GM21526 (cell line): ENCODE results near the gene PAX7.

Source experiments
- ATAC-seq: cut with Tn5 transposase; IDR thresholded peaks from one replicate; pipeline ENCODE4 v1.9.1; 2021; ENCODE audit warnings: moderate library complexity; ENCODE audit not compliant: unreplicated experiment, low FRiP score

Gene PAX7

DNA sequence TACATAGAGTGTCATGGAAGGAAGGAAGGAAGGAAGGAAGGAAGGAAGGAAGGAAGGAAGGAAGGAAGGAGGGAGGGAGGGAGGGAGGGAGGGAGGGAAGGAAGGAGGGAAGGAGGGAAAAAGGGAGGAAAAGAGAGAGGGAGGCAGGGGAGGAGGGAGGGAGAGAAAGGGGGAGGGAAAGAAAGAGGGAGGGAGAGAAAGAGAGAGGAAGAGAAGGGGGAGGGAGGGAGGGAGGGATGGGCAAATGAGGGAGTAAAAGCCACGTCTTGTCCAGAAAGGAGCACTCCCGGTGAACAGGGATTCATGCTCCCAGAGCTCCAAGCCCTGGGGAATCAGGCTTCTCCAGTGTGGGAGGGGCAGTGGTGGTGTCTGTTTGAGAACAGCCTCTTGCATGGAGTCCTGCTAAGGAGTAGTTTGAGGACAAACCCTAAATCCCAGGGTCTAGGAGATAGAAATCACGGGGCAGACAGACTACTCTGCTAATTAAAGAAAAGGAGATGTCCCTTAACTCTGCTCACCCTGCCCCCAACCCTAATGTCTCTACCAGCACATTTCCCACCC, 157.3 kb downstream of the PAX7 start:
- no peak for ATAC-seq

DNA sequence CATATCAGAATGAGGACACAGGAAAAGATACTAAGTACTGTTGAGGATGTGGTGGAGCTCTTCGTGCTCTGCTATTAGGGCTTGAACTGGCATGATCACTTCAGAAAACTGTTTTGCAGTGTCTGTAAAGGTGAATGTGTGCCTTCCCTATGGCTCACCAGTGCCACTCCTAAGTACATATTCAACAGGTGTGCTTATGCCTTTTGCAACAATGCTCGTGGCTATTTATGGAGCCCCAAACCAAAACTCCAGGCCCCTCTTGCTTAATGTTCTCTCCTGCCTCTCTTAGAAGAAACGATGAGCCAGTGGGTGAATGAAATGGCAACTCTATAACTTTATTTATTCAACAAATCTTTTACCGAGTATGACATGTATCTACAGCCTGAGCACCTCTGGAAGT, 158.6 kb downstream of the PAX7 start:
- no peak for ATAC-seq

DNA sequence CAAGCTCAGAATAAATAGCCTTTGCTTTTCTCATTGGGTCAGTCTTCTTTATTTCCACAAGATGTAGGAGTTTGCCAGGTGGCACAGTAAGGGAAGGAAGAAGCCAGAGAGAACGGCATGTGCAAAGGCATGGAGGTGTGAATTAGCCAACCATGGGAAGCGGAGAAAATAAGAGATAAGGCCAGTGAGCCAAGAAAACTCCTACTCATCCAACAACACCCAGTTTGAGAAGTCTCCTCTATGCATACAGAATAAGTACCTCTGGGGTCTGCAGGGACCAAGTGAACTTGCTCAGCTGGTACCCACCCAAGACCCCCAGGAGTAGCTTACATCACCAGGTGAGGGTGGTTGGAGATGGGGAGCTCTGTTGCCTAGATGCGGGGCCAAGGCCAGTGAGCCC, 162.1 kb downstream of the PAX7 start:
- ATAC-seq = no peak

DNA sequence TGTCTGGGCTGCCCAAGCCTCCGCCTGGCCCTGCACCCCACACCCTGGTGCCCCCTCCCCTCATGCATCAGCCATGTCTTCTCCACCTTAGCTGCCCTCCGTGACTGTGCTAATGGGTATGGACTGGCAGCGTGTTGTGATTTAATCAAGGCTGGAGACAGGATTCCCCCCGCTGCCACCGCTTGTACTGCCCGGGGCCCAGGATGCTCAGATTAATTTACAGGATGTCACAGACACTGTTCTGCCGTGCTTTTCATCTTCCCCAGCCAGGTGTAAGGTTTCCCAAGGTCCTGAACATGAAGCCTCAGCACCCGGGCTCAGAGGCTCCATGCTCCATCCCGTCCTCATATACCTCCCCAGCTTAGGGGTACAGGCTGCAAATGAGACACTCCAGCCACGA, 162.5 kb downstream of the PAX7 start:
- no peak for ATAC-seq

DNA sequence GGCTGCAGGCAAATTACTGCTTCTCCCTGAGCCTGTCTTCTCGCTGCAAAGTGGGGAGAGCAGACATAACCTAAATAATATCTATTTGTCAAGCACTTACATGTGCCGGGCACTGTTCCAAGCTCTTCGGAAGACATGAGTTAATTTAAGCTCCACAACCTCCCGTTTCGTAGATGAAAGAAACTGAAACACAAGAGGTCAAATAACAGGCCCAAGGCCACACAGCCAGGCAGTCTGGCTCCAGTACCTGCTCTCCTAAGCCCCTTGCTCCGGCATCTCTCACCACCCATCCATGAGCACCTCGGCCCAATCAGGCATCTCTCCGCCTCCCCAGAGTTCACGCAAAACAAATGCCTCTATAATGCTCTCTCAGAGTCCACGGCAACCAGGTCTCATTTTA, 163.4 kb downstream of the PAX7 start:
- no peak for ATAC-seq

DNA sequence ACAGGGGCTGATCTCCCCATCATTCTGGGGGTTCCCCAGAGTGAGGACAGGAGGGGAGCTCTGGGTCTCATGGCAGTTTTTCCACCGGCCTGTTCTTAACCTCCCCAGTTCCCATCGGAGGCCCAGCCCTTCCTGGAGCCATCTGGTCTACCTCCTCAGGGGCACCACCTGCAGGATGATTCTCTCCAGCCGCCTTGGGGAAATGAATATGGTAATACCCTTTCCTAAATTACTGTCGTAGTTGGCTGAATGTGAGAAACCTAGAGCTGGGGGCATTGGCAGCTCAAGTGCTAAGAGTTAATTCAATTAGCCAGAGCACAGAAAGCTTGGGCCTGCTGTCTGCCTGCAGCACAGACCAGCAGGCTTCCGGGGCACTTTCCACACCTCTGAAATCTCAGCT, 163.9 kb downstream of the PAX7 start:
- ATAC-seq = no peak

DNA sequence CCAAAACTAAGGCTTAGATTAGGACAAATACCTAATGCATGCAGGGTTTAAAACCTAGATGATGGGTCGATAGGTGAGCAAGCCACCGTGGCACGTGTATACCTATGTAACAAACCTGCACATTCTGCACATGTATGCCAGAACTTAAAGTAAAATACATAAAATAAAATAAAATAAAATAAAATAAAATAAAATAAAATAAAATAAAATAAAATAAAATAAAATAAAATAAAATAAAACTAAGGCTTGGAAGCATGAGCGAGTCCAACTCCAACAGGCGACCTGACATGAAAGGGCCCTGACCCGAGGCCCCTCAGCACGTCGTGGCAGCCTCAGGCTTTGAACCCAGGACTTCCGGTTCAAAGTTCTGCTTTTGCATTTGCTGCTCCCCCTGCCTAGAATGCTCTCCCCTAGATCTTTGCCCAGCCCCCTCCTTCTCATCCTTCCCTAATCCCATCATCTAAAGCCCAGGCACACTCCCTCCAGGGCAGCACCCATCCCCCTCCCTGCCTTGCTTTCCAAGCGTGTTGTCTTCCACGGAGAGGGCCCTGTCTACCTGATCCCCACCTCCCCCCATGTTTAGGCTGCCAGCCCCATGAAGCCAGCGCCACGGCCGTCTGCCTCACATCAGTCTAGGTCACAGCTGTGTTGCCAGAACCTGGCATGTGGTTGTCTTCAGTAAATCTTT, 164.5 kb downstream of the PAX7 start:
- no peak for ATAC-seq

DNA sequence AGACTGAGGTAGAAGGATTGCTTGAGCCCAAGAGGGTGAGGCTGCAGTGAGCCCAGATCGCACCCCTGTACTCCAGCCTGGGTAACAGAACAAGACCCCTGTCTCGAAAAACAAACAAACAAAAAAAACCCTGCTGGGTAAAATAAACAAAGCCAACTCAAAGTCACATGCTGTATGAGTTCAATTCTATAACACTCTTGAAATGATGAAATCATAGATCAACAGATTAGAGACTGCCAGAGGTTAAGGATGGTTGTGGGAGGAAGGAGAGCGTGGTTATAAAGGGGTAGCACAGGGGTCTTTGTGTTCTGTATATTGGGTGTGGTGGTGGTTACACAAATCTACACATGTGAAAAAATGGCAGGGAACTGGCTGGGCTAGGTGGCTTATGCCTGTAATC, 166.3 kb downstream of the PAX7 start:
- ATAC-seq = no peak
